ENCODE measurements around the gene GREM1.

DNA sequence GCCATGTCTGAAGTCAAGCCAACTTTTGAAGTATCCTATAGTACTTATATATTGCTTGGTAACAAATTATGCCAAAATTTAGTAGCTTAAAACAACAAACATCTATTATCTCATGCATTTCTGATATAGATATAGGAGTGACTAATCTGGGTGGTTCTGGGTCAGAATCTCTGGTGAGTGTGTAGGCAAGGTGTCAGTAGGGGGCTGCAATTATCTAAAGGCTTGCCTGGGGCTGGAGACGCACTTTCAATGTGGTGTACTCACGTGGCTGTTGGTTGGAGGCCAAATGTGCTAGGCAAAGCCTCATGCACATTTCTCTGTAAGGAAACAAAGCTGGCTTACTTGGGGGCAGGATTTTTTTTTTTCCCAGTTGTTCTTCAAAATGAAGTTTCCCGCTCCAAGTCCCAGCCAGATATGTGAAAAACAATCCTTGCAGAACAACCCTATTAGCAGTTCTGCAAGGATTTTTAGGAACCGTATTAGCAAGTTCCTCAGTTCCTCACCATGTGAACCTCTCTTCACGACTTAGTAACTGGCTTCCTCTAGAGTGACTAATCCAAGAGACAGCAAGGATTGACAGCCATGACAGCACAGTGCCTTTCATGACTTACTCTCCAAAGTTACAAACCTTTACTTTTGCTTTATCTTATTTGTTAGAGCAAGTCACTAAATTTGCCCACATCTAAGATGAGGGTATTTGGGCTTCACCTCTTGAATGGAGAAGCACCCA, 25.8 kb downstream of the GREM1 start:
- no peak for TF ChIP-seq EZH2 (IDR thresholded peaks at IDR 0.05)
- TF ChIP-seq POLR2A (IDR thresholded peaks at IDR 0.05; ENCODE audit: borderline replicate concordance, extremely low read depth, insufficient read depth, insufficient read length), result no peak
- no peak for TF ChIP-seq CTCF (IDR thresholded peaks at IDR 0.05 in 2 of 3, conservative IDR thresholded peaks at IDR 0.05 in 1 of 3; ENCODE audit: borderline replicate concordance in 1 of 3, insufficient read depth in 1 of 3, low read depth in 2 of 3, low read length in 2 of 3)
- no peak for TF ChIP-seq CEBPB (IDR thresholded peaks at IDR 0.05; ENCODE audit: low read depth)
- no peak for TF ChIP-seq JUND (IDR thresholded peaks at IDR 0.05)
- TF ChIP-seq, protein P1, sequence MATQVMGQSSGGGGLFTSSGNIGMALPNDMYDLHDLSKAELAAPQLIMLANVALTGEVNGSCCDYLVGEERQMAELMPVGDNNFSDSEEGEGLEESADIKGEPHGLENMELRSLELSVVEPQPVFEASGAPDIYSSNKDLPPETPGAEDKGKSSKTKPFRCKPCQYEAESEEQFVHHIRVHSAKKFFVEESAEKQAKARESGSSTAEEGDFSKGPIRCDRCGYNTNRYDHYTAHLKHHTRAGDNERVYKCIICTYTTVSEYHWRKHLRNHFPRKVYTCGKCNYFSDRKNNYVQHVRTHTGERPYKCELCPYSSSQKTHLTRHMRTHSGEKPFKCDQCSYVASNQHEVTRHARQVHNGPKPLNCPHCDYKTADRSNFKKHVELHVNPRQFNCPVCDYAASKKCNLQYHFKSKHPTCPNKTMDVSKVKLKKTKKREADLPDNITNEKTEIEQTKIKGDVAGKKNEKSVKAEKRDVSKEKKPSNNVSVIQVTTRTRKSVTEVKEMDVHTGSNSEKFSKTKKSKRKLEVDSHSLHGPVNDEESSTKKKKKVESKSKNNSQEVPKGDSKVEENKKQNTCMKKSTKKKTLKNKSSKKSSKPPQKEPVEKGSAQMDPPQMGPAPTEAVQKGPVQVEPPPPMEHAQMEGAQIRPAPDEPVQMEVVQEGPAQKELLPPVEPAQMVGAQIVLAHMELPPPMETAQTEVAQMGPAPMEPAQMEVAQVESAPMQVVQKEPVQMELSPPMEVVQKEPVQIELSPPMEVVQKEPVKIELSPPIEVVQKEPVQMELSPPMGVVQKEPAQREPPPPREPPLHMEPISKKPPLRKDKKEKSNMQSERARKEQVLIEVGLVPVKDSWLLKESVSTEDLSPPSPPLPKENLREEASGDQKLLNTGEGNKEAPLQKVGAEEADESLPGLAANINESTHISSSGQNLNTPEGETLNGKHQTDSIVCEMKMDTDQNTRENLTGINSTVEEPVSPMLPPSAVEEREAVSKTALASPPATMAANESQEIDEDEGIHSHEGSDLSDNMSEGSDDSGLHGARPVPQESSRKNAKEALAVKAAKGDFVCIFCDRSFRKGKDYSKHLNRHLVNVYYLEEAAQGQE (IDR thresholded peaks at IDR 0.05; ENCODE audit: low read depth), result no peak

Measured in HCT116 (cell line).